Heart left ventricle (tissue), 16 donors: ENCODE data around the gene SIRT5. TPM values are rescaled to one million over a fixed set of nuclear protein-coding genes. Genes with fewer than 3 reads are reported as not detected.

Experiments used
- ATAC-seq, 4 donors: fragments of 200-7000 bp; cut with Tn5 transposase; one replicate each; pipeline ENCODE4 v1.9.1; 2020 to 2022; ENCODE audit warnings: moderate library complexity in 4 of 4, mild to moderate bottlenecking in 3 of 4, moderate number of reproducible peaks in 1 of 4
- DNase-seq, 5 donors: peaks; one replicate each; pipeline ENCODE4 v3.0.0-alpha.2; 2020
- H3K27ac ChIP-seq, 12 donors: fragments of 200-600 bp; sonication (generic) in 4 of 12; one replicate each; pipeline versions ENCODE4 v1.5.0 to v1.8.0; 2016 to 2022; ENCODE audit warnings: mild to moderate bottlenecking in 2 of 12
- H3K27me3 ChIP-seq, 9 donors: fragments of 200-600 bp; sonication (generic) in 2 of 9; one replicate each; pipeline versions ENCODE4 v1.5.1 to v1.8.0; 2016 to 2022; ENCODE audit warnings: mild to moderate bottlenecking in 3 of 9
- H3K36me3 ChIP-seq, 9 donors: fragments of 200-600 bp; sonication (generic) in 2 of 9; one replicate each; pipeline versions ENCODE4 v1.5.0 to v1.8.0; 2018 to 2022; ENCODE audit warnings: mild to moderate bottlenecking in 2 of 9
- H3K4me1 ChIP-seq, 12 donors: fragments of 200-600 bp; sonication (generic) in 4 of 12; one replicate each; pipeline versions ENCODE4 v1.5.0 to v1.8.0; 2016 to 2022; ENCODE audit warnings: mild to moderate bottlenecking in 3 of 12
- H3K4me3 ChIP-seq, 12 donors: fragments of 200-600 bp; sonication (generic) in 4 of 12; one replicate each; pipeline versions ENCODE4 v1.5.0 to v1.8.0; 2017 to 2022; ENCODE audit warnings: mild to moderate bottlenecking in 9 of 12, moderate library complexity in 4 of 12
- H3K9me3 ChIP-seq, 12 donors: fragments of 200-600 bp; sonication (generic) in 4 of 12; one replicate each; pipeline versions ENCODE4 v1.5.0 to v1.8.0; 2016 to 2022; ENCODE audit warnings: mild to moderate bottlenecking in 1 of 12
- POLR2A ChIP-seq, 2 donors: fragments of 450-650 bp; IDR thresholded peaks; one replicate each; pipeline ENCODE4 v1.6.1; 2017; ENCODE audit warnings: antibody characterized with exemption in 2 of 2, mild to moderate bottlenecking in 2 of 2, moderate library complexity in 2 of 2
- WGBS, 4 donors: extraction: QIAGEN DNeasy Blood & Tissue Kit in 2 of 4; methylation state at CpG; one replicate each; pipeline versions ENCODE4 v1.1.5 to v1.1.7; 2013 to 2018; 5-methylcytosine and 5-hydroxymethylcytosine counted together
- intact Hi-C, 10 donors: fragments of 100-400 bp; cut with DNase I; formaldehyde crosslinking; loops; one replicate each; pipeline versions ENCODE4 v1.11.1 to v1.14.2; 2022
- polyA plus RNA-seq, 2 donors: library from polyadenylated mRNA; stranded (reverse); fragments of 200-250 nt; gene quantifications; one replicate each; pipeline ENCODE4 v1.2.3, GENCODE V29; 2013
- total RNA-seq, 9 donors: library from RNA; depleted of rRNA in 2 of 9; stranded (reverse); fragments of >200 nt in 2 of 9; fragmentation: NEBNext Ultra II Directional in 3 of 9; extraction: Animal tissue kit (Norgen Biotek cat#: 25700) in 3 of 9; gene quantifications; one replicate each; pipeline versions ENCODE4 v1.1.0 to v1.2.4, GENCODE V29; 2016 to 2023
- TF ChIP-seq, protein P1 (sequence below), 12 donors: fragments of 200-600 bp; sonication (generic) in 4 of 12; IDR thresholded peaks; one replicate each; pipeline versions ENCODE4 v1.5.0 to v1.8.0; 2018 to 2022; ENCODE audit warnings: antibody characterized with exemption in 12 of 12, mild to moderate bottlenecking in 5 of 12
- donor health status: ischemic (EF 13 %, LVEDD 7.1; RV severe dilation, severe dysfunction).
- donor health status: healthy with polysubstance abuse.
- donor health status: DM: no; HTN: yes; CAD: no.
- donor health status: DM: no; HTN: no; CAD: no.
- donor health status: ischemic (EF 25% LVEDD 6.9; RV normal size, moderate dysfunction).
- donor health status: ischemic (EF 25% LVEDD 5.7; RV mildly dilated, moderate dysfunction).
- donor health status: healthy.
- donor health status: DM: yes; HTN: yes; CAD: no.
- donor health status: ischemic (EF 35%, LVEDD 5.7; RV mildly dilated, moderate dysfunction).
- donor health status: nonischemic (EF 11% LVEDD 7.7; RV severe dilation, severe dysfunction).
- donor health status: DM: yes; HTN: yes; CAD: no.
- donor health status: PGD.
- donor health status: ischemic (EF 29% LVEDD 5.4; RV normal size, mild dysfunction).
- donor health status: nonischemic (EF 23%, LVEDD 6.1; RV moderate dilation, normal function).

The SIRT5 gene
- total and polyA plus RNA-seq, 11 donors, result 13.1 to 60.0 (median 37.1) TPM

GRCh38 chr6:13575377-13575775, 975 bp downstream of the SIRT5 start:
- H3K4me1 ChIP-seq, result peaks cover 0 to 37% (median 15%) of the 10 kb centered on the region in 12 donors
- TF ChIP-seq POLR2A (IDR thresholded peaks at IDR 0.05), result no peak
- TF ChIP-seq, protein P1, sequence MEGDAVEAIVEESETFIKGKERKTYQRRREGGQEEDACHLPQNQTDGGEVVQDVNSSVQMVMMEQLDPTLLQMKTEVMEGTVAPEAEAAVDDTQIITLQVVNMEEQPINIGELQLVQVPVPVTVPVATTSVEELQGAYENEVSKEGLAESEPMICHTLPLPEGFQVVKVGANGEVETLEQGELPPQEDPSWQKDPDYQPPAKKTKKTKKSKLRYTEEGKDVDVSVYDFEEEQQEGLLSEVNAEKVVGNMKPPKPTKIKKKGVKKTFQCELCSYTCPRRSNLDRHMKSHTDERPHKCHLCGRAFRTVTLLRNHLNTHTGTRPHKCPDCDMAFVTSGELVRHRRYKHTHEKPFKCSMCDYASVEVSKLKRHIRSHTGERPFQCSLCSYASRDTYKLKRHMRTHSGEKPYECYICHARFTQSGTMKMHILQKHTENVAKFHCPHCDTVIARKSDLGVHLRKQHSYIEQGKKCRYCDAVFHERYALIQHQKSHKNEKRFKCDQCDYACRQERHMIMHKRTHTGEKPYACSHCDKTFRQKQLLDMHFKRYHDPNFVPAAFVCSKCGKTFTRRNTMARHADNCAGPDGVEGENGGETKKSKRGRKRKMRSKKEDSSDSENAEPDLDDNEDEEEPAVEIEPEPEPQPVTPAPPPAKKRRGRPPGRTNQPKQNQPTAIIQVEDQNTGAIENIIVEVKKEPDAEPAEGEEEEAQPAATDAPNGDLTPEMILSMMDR (IDR thresholded peaks at IDR 0.05), result peak; percentile 72 to 91 (median 84)
- intact Hi-C loops, result loop anchor here in 7 of 10 donors (2.0 to 10.0 kb wide), 7 partner anchors 37 to 247 kb away; partner anchors contain the start of genes GFOD1 (in 3 of the 7), NOL7 (in 1 of the 7) and TBC1D7 (in 1 of the 7)
- WGBS, 4 donors, result 29 to 31% (median 30%) methylated on average over 3 of the region's 3 CpGs
- peak overlapping the region; percentile 93 to 100 (median 98) for H3K27ac ChIP-seq
- peak overlapping the region; percentile 30 to 93 (median 85) for H3K4me3 ChIP-seq
- DNase-seq (no peak), ATAC-seq (no peak)
- peaks cover 0 to 11% (median 7%) of the 10 kb centered on the region in 9 donors for H3K36me3 ChIP-seq
- H3K9me3 ChIP-seq, result peaks cover 0 to 4% (median 0%) of the 10 kb centered on the region in 12 donors
- no peaks in the 10 kb centered on the region for H3K27me3 ChIP-seq

GRCh38 chr6:13576017-13576416, 1.6 kb downstream of the SIRT5 start:
- Histone ChIP-seq H3K4me1 (peaks cover 0 to 37% (median 15%) of the 10 kb centered on the region in 12 donors), H3K27ac (peak overlapping the region in 10 of 12 donors; percentile 95 to 100 (median 98)), H3K36me3 (peaks cover 0 to 18% (median 7%) of the 10 kb centered on the region in 9 donors), H3K27me3 (no peaks in the 10 kb centered on the region), H3K4me3 (no peak overlapping the region), H3K9me3 (peaks cover 0 to 4% (median 0%) of the 10 kb centered on the region in 12 donors)
- intact Hi-C loops, result loop anchor here in 5 of 10 donors (5.0 to 10.0 kb wide), 3 partner anchors 36 to 239 kb away; partner anchors contain the start of gene GFOD1 (in 2 of the 5)
- no peak for ATAC-seq
- 93 to 98% (median 98%) methylated on average over 3 of the region's 3 CpGs for WGBS, 4 donors
- no peak for DNase-seq
- TF ChIP-seq, protein P1 (IDR thresholded peaks at IDR 0.05), result no peak
- TF ChIP-seq POLR2A (IDR thresholded peaks at IDR 0.05), result no peak

- H3K27ac ChIP-seq, result peak overlapping the region in 7 of 12 donors; percentile 73 to 92 (median 79)
- ATAC-seq (no peak), DNase-seq (no peak)
- peaks cover 0 to 34% (median 19%) of the 10 kb centered on the region in 9 donors for H3K36me3 ChIP-seq
- H3K9me3 ChIP-seq, result peaks cover 0 to 4% (median 0%) of the 10 kb centered on the region in 12 donors
- H3K4me1 ChIP-seq, result peaks cover 0 to 34% (median 15%) of the 10 kb centered on the region in 12 donors
- intact Hi-C loops, result loop anchor here in 5 of 10 donors (5.0 to 10.0 kb wide), 3 partner anchors 34 to 241 kb away; partner anchors contain the start of gene GFOD1 (in 2 of the 5)
- no peak overlapping the region for H3K4me3 ChIP-seq
- TF ChIP-seq, protein P1 (IDR thresholded peaks at IDR 0.05), result no peak
- no peak for TF ChIP-seq POLR2A (IDR thresholded peaks at IDR 0.05)
- no peaks in the 10 kb centered on the region for H3K27me3 ChIP-seq
- WGBS, 4 donors, result 84 to 90% (median 86%) methylated on average over 3 of the region's 3 CpGs
Observed at GRCh38 chr6:13577926-13578325, 3.5 kb downstream of the SIRT5 start.

GRCh38 chr6:13579911-13580310, 5.5 kb downstream of the SIRT5 start:
- Histone ChIP-seq H3K27me3 (no peaks in the 10 kb centered on the region), H3K36me3 (peaks cover 0 to 46% (median 30%) of the 10 kb centered on the region in 9 donors), H3K4me1 (peaks cover 0 to 25% (median 8%) of the 10 kb centered on the region in 12 donors), H3K27ac (peak overlapping the region in 8 of 12 donors; percentile 16 to 92 (median 76)), H3K4me3 (no peak overlapping the region), H3K9me3 (peaks cover 0 to 4% (median 0%) of the 10 kb centered on the region in 12 donors)
- no peak for ATAC-seq
- WGBS, 4 donors, result 62 to 78% (median 66%) methylated on average over 1 of the region's 1 CpG
- intact Hi-C loops, result loop anchor here in 5 of 10 donors (5.0 to 10.0 kb wide), 3 partner anchors 32 to 243 kb away; partner anchors contain the start of gene GFOD1 (in 2 of the 5)
- TF ChIP-seq POLR2A (IDR thresholded peaks at IDR 0.05), result no peak
- TF ChIP-seq, protein P1 (IDR thresholded peaks at IDR 0.05), result no peak
- DNase-seq, result no peak
